ENCODE measurements around the gene ADAMTS13.

ADAMTS13 gene

DNA sequence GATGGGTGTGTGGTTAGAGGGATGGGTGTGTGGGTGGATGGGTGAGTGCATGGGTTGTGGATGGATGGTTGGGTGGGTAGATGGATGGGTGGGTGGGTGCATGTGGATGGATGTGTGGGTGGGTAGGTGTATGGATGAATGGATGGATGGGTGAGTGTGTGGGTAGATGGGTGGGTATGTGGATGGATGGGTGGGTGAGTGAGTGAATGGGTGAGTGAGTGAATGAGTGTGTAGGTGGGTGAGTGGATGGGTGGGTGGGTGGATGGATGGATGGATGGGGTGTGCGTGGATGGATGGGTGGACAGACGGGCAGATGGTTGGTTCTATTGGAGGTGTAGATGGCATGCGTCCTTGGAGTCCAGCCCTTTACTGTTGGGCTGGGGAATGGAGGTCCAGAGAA is 28.8 kb upstream of the ADAMTS13 start:
- no peak for DNase-seq

DNA sequence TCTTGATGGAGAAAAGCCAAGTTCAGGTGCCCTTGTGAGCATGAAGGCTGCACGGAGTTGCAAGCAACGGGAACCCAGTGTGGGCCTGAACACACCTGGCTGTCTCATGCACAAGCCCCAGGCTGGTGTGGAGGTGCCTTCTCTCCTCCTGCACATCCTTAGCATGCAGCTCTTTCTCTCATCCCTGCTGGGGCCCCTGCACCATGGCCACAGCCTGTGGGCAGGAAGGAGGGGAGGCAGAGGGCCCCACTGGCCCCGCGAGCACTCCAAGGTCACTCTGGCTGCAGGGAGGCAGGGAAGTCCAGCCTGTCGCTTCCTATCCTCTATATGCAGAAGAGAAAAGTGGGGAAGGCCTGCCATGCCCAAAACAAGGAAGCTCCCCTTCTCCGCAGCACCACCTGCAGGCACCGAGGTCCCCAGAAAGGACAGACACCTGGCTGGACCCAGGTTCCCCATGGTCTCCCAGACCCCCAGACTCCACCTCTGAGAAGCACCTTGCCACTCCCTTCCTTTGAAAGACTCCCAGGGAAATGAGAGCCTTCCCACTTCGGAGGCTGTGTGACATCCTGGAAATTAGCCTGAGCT is 27.4 kb upstream of the ADAMTS13 start:
- no peak for DNase-seq

DNA sequence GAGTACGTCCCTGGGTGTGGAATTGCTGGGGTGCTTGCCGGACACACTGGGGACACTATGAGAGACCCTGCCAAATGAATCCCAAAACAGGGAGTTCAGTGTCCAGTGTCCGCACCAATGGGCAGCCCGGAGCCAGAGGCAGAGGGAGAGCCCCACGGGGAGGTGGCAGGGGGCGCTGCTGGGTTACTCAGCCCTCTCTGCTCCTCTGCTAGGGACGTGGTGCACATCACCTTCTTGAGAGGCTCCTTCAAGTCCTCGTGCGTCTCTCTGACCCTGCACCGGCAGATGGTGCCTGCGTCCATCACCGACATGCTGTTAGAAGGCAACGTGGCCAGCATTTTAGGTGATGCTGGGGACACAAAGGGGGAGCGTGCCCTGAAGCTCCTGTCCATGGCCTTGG is 25.2 kb upstream of the ADAMTS13 start:
- no peak for DNase-seq

DNA sequence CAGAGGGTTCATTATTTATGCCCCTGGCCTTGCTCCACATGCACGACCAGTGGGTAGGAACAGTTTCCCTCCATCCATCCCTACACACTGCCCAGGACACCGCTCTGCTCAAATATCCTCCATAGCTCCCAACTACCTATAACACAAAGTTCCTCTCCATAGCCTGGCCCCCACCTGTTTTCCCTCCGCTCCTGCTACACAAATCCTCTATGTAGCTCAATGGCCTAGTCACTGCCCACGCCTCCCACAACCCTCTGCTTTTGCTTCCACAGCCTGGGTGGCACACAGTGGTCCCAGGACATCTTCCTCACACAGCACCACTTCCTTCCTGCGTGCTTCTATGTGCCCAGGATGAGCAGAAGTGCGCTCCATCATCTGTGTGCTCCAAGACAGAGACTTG is 24.8 kb upstream of the ADAMTS13 start:
- DNase-seq = no peak

DNA sequence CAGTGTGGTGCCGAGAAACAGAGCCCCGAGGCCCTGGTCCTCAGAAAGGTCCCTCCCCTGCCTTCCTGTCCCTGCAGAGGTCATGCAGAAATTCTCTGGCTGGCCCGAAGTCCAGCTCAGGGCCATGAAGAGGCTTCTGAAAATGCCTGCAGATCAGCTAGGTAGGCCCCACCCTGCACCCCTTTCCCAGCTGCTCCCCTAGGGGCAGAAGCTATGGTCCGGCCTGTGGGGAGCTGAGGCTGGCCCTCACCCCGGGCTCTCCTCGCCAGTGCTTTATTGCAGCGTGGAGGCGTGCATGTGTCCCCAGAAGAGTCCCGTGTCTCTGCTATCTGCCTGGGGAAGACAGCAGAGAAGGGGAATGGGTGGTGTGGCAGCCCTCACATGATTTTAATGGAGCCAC is 24.3 kb upstream of the ADAMTS13 start:
- DNase-seq = no peak

DNA sequence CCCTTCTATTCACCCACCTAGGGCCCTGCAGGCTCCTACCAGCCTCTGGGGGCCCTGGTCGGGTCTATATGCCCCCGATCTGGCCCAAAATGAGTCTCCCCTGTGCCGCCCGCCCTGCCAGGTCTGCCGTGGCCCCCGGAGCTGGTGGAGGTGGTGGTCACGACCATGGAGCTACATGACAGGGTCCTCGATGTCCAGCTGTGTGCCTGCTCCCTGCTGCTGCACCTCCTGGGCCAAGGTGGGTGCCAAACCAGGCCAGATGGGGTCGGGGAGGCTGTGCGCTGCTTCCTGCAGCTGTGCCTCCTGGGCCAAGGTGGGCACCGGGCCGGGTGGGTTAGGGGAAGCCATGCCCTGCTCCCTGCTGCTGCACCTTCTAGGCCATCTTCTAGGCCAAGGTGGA is 21.9 kb upstream of the ADAMTS13 start:
- no peak for DNase-seq

DNA sequence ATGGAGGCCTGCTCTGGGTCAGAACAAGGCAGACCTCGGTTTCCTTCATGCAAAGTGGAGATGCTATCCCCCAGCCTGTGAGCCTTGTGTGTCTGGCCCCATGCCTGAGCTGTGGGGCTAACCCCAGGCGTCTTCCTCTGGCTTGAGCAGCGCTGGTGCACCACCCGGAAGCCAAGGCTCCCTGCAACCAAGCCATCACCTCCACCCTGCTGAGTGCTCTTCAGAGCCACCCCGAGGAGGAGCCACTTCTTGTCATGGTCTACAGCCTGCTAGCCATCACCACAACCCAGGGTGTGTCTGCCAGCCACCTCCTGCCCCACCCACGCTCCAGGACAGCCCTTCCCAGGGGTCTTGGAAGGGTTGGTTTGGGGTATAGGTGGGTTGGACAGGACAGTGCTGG is 20.6 kb upstream of the ADAMTS13 start:
- DNase-seq = no peak

DNA sequence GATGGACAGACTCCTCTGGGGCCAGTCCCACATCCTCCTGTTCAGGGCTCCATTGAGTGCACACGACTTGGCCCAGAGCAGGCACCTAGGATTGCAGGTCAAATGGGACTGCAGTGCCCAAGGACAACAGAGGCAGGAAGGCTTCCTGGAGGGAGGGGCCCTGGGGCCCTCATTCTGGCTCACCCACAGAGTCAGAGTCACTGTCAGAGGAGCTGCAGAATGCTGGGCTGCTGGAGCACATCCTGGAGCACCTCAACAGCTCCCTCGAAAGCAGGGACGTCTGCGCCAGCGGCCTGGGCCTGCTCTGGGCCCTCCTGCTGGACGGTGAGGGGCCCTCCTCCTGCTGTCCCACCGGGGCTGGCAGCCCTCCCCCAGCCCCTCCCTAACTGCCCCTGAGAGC is 19.5 kb upstream of the ADAMTS13 start:
- no peak for DNase-seq

DNA sequence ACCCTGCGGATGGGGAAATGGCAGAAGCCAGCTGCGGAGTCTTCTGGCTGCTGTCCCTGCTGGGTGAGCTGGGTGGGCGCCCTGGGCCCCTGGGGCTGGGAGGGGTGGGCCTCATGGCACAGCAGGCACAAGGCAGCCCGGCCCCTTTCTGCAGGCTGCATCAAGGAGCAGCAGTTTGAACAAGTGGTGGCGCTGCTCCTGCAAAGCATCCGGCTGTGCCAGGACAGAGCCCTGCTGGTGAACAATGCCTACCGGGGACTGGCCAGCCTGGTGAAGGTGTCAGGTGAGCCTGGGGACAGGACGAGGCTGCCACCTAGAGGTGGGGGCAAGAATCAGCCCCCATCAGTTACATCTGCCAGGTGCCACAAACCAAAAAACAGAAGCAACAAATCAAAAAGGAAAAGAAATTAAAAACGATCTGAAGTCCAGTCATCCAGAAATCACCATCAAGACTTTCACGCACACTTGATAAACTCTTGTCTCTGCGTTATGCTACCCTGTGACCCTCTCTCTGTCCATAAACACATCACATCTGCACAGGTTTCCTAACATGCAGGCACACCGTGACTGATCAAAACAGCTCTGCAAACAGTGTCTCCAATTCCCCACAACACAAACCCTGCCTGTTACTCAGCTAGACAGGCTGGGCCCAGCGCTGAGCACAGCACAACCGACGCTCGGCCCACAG is 18.3 kb upstream of the ADAMTS13 start:
- DNase-seq = no peak

DNA sequence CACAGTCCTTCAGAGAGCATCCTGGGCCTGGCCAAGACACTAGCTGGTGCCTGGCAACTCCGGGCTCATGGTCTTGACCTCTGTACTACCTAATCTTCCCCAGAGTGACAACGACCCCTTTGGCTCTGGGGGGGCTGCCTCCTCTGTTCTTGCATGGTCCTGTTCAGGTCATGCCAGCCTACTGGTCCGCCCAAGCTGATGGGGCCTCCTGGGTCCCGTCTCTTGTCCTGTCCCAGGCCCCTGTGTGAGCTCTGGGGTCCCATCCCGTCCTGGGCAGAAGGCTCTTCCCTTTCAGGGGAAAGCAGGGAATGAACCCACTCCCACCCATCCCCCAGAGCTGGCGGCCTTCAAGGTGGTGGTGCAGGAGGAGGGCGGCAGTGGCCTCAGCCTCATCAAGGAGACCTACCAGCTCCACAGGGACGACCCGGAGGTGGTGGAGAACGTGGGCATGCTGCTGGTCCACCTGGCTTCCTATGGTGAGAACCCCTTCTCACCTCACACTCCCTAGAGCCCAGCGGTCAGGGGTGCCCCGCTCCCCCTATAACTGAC is 17.6 kb upstream of the ADAMTS13 start:
- DNase-seq = no peak

DNA sequence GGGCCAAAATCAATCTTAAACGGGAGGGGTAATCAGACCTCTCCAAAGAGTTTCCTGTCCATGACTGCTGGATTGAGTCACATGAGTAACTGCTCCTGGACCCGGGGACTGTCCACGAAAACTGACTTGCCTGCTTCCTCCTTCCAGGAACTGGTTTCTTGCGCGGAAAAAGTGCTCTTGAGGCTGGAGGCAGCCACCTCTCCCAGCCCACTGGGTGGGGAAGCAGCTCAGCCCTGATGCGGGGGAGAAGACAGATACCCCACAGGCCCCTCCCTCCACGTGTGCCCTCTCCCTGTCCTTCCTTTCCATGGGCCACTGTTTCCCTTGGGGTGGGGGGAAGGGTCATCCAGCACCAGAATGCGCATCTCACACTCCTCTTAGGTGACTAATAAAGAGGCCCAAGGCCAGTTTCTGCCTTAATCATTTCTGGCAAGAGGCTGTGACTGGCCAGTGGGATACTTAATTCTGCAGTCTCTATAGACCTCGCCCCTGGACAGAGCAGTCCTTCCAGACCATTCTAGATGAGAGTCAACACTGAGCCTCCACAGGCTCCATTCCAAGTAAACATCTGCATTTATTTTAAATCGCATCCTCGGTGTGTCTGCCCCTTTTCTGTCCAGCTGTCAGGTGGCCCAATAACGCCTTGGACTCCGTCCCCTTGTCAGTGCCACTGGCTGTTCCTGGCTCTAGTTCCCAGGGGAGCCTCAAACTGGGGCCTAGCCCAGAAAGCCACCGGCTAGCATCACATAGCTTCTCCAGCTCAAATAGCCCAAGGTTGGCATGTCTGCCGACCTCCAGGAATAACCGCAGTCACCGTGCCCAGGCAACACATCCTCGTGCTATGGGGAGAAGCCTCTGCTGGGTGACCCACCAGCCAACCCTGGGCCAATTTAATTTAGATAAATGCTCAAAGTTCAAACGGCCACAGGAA is 16.4 kb upstream of the ADAMTS13 start:
- DNase-seq = no peak

DNA sequence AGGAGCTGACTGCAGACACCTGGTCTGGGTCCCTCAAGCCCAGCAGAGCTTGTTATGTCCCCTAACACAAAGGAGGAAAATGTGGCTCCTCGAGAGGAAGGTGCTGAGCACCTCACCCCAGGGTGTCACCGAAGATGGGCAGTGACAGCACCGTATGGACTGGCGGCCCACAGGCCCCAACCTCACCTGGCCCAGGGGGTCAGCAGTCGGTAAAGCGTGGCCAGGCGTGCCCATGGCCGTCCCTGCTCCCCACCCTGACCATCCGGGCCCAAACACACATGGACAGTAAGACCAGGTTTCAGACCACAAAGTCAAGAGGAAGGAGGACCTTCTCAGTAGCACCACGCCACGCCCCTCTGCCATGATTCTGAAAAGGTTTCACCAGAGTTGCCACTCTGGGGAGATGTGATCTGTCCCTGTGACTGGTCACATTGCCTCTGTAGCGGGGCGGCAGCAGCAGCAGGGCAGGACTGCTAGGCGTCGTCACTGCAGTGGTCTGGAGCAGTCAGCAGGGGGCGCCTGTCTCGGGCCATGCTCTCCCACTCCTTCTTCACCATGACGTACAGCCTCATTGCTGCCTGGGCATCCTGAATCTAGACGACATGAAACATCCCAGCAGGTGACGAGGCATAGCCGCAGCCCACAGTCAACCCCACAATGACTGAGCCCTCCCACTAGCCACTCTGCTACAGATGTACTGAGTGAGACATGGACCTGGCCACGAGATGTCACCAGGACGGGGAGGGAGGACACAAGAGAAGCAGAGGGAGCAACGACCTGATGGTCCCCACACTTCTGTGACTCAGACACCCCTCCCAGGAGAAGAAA is 15.5 kb upstream of the ADAMTS13 start:
- DNase-seq = peak; percentile 17

DNA sequence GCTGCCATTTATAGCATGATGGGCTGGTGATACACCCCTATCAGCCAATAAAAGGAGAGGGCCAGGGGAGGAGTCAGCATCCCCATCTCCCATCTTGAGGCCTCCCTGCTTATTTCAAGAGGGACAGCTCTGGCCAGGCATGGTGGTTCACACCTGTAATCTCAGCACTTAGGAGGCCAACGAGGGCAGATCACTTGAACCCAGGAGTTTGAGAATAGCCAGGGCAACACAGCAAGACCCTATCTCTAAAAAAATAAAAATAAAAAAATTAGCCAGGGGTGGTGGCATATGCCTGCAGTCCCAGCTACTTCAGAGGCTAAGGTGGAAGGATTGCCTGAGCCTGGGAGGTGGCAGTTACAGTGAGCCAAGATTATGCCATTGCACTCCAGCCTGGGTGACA is 14.1 kb upstream of the ADAMTS13 start:
- DNase-seq = no peak

DNA sequence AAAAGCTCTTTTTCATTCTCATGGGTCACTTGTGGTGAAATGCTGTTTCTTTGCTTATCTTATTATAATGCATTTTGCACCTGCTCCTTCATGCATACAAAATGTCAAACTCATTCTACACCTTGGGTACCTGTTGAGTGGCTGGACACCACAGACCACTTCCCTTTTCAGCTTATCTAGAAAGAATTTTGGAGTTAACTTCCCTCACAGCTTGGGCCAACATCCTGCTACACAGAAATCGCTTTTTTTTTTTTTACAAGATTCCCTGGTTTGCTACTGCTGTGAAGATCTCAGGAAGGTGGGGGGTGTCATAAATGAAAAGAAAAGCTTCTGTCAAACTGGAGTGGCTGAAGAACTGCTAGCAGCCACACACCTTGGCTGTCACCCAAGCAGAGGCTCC is 7.0 kb upstream of the ADAMTS13 start:
- no peak for DNase-seq

DNA sequence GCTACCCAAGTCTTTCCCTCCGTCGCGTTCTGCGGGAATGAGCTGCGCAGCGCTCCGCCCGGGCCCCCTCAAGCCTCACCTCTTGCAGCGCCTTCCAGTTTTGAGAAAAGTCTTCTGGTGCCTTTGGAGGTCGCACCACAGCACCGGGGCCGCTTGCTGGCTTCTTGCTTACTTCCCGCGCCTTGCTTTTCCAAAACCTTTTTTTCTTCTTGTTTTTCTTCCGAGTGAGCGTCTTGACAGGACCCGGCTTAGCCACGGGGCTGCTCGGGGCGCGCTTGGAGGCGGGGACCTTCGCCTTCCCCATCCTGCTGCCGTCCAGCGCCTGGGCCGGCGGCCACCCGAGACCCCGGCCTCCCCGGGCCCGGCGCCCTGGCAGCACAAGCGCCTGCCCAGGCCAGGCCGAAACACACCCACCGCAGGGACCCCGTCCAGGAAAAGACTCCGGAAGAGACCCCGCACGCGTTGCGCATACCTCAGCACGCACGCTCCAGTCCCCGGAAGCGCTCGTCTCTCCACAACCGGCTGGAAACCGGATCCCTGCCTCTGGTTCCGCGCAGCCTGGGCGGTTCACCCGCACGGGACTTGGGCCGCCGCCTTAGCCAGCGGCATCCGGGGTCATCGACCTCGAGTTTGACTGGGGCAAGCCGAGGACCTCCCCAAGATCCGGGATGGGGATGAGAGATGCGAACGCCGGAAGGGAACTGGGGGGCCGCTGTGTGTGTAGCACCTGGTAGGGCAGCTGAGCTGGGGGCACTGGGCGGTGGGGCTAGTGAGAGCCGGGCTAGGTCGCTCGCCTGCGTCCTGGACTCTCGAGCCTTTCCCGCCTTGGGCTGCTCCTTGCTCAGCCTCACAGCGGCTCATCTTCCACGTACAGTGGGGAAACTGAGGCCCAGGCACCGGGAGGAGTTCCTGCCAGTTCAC is 4.4 kb upstream of the ADAMTS13 start, which contains the start of gene REXO4:
Gene REXO4 (minus strand): TSS at position 470 of the 921 bp plus-strand sequence. CDS start 166 bp downstream, at position 304.
- DNase-seq = peak; percentile 46

DNA sequence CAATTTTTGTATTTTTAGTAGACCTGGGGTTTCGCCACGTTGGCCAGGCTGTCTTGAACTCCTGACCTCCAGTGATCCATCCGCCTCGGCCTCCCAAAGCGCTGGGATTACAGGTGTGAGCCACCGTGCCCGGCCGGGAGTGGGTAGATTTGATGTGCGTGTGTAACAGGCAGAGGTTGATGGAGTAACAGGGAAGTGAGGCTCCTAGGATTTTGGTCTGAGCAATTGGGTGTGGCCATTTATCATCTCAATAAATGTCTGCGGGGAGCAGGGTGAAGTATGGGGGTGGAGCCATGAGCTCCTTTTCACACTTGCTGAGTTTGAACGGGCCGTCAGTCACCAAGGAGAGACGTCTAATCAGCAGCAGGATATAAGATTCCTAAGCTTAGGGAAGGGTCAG is 3.2 kb upstream of the ADAMTS13 start:
- no peak for DNase-seq

DNA sequence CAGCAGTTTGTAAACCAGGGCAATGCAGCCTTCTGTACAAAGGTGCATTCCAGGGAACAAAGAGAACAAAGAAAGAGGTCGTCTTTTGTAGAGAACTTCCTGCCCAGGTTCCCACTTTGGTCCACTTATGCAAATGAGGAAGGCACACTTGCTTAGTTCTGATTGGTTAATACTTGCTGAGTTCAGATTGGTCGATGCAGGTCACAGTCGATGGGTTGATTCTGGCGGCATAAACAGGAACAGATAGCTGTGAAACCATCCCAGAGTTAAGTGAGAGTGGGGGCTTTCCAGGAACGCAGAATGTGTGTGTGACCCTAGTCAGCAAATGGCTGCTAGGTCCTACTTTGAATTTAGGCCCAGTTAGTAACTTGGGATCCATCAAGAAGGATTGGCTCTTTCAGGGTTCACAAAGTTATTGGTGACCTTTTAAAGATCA is 1.8 kb upstream of the ADAMTS13 start:
- DNase-seq = no peak

DNA sequence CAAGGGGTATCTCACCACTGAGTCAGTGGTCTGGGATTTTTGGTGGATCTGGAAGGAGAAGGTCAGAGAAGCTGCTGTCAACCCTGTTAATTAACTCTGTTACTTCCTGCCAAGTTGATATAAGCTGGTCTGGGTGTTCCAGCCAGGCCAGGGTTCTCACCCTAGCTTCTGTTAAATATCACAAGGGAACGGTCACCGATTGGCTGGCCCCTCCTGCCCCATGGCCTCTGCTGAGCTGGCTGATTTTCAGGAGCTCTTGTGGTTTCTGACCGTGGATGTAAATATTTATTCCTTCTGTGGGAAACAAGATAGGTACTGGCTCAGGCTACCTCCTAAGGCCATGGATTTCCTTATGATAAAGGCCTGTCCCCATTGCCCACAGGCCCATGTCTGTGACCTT is 1.0 kb downstream of the ADAMTS13 start:
- DNase-seq = no peak

DNA sequence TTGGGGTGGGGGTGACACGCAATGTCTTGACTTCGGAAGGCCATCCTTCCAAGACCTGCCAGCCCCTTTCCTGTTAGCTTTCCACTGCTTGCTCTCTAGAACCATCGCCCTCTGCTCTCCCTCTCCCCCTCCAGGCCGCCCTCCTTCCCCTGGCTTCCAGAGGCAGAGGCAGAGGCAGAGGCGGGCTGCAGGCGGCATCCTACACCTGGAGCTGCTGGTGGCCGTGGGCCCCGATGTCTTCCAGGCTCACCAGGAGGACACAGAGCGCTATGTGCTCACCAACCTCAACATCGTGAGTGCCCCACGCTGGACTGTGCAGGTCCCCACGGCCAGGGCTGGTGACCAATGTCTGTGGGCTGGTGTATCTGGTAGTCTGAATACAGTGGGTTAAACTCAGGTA is 2.0 kb downstream of the ADAMTS13 start:
- no peak for DNase-seq

DNA sequence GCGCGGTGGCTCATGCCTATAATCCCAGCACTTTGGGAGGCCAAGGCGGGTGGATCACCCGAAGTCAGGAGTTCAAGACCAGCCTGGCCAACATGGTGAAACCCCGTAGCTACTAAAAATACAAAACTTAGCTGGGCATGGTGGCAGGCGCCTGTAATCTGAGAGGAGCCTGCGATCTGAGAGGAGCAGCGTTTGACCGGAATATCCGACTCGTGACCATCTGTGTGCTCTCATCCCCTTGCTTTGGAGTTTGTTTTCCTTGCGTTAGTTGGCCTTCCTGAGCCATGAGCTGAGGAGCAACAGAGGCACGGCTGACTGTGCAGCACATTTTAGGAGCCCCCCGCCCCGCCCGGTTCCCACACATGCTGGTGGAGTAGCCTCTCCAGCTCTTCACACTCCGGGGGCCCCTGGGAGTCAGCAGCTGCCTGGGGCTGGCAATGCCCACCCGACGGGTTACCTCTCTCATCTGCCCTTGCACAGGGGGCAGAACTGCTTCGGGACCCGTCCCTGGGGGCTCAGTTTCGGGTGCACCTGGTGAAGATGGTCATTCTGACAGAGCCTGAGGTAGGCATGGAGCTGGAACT is 3.0 kb downstream of the ADAMTS13 start:
- no peak for DNase-seq

DNA sequence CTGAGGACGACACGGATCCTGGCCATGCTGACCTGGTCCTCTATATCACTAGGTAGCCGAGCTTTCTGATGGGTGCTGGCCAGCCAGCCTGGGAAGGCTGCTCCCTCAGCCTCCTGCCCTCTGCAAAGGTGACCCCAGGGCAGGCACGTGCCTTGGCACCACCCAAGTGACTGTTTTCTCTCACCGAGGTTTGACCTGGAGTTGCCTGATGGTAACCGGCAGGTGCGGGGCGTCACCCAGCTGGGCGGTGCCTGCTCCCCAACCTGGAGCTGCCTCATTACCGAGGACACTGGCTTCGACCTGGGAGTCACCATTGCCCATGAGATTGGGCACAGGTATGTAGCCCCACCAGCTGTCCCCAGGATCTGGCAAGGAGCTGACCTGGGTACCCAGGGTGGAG is 3.8 kb downstream of the ADAMTS13 start:
- no peak for DNase-seq
